SK-N-SH treated with all-trans-retinoic acid at 6 μM for 48 hours (cell line): Measurements from ENCODE around the gene DGKG.

Experiments used
- ATAC-seq: fragments of 200-7000 bp; cut with Tn5 transposase; 3 replicates; pipeline ENCODE4 v1.9.1; 2020; ENCODE audit warnings: mild to moderate bottlenecking, moderate library complexity
- ARNTL ChIP-seq: fragments of 450-650 bp; formaldehyde crosslinking; IDR thresholded peaks from 2 replicates; pipeline ENCODE4 v1.5.0; 2020; ENCODE audit warnings: low read depth, mild to moderate bottlenecking, moderate library complexity, borderline replicate concordance
- BACH2 ChIP-seq: fragments of 250-450 bp; sonication (Bioruptor Pico); IDR thresholded peaks from 2 replicates; pipeline ENCODE4 v1.9.0; 2021; ENCODE audit warnings: mild to moderate bottlenecking, borderline replicate concordance
- CREB5 ChIP-seq: fragments of 250-450 bp; sonication (Bioruptor Pico); IDR thresholded peaks from 2 replicates; pipeline ENCODE4 v1.5.1; 2020; ENCODE audit warnings: low read depth, mild to moderate bottlenecking, moderate library complexity
- CSDC2 ChIP-seq: fragments of 250-450 bp; sonication (Bioruptor Pico); IDR thresholded peaks from 2 replicates; pipeline ENCODE4 v1.5.0; 2020; ENCODE audit warnings: mild to moderate bottlenecking, moderate library complexity
- CSRNP3 ChIP-seq: fragments of 250-450 bp; sonication (Bioruptor Pico); IDR thresholded peaks from 2 replicates; pipeline ENCODE4 v1.5.1; 2021; ENCODE audit warnings: mild to moderate bottlenecking, moderate library complexity
- ESRRG ChIP-seq: fragments of 250-450 bp; sonication (Bioruptor Pico); IDR thresholded peaks from 2 replicates; pipeline ENCODE4 v1.6.1; 2021; ENCODE audit warnings: mild to moderate bottlenecking
- ISL1 ChIP-seq: fragments of 250-450 bp; sonication (Bioruptor Pico); IDR thresholded peaks from 2 replicates; pipeline ENCODE4 v2.1.2; 2022; ENCODE audit warnings: mild to moderate bottlenecking, moderate library complexity
- PATZ1 ChIP-seq: fragments of 250-450 bp; sonication (Bioruptor Pico); IDR thresholded peaks from 2 replicates; pipeline ENCODE4 v1.8.0; 2020; ENCODE audit warnings: mild to moderate bottlenecking, moderate library complexity, borderline replicate concordance
- PPARA ChIP-seq: fragments of 250-450 bp; sonication (Bioruptor Pico); IDR thresholded peaks from 2 replicates; pipeline ENCODE4 v1.5.0; 2020; ENCODE audit warnings: mild to moderate bottlenecking, borderline replicate concordance
- SNAI2 ChIP-seq: fragments of 250-450 bp; sonication (Bioruptor Pico); IDR thresholded peaks from 2 replicates; pipeline ENCODE4 v1.5.0; 2020; ENCODE audit warnings: mild to moderate bottlenecking, moderate library complexity
- TOX ChIP-seq: fragments of 250-450 bp; sonication (Bioruptor Pico); IDR thresholded peaks from 2 replicates; pipeline ENCODE4 v1.8.0; 2021; ENCODE audit warnings: mild to moderate bottlenecking, moderate library complexity, borderline replicate concordance
- TSHZ2 ChIP-seq: fragments of 250-450 bp; sonication (Bioruptor Pico); IDR thresholded peaks from 2 replicates; pipeline ENCODE4 v1.5.0; 2020; ENCODE audit warnings: mild to moderate bottlenecking, moderate library complexity
- ZFP3 ChIP-seq: fragments of 250-450 bp; sonication (Bioruptor Pico); IDR thresholded peaks from 2 replicates; pipeline ENCODE4 v1.5.0; 2020; ENCODE audit warnings: mild to moderate bottlenecking, moderate library complexity
- ZFP30 ChIP-seq: fragments of 450-650 bp; formaldehyde crosslinking; IDR thresholded peaks from 2 replicates; pipeline ENCODE4 v1.5.0; 2022; ENCODE audit warnings: mild to moderate bottlenecking, moderate library complexity
- ZNF565 ChIP-seq: fragments of 450-650 bp; formaldehyde crosslinking; conservative IDR thresholded peaks from 2 replicates; pipeline ENCODE4 v1.5.0; 2020; ENCODE audit warnings: low read depth, mild to moderate bottlenecking, moderate library complexity
- ZNF70 ChIP-seq: fragments of 450-650 bp; formaldehyde crosslinking; IDR thresholded peaks from 2 replicates; pipeline ENCODE4 v1.5.0; 2020; ENCODE audit warnings: mild to moderate bottlenecking, moderate library complexity
- ZNF8 ChIP-seq: fragments of 450-650 bp; formaldehyde crosslinking; IDR thresholded peaks from 2 replicates; pipeline ENCODE4 v1.5.0; 2020; ENCODE audit warnings: mild to moderate bottlenecking, moderate library complexity

Gene DGKG

GRCh38 chr3:186307594-186308221 is 54.3 kb downstream of the DGKG start:
- ATAC-seq, result no peak
- no peak for TF ChIP-seq ARNTL (CRISPR knock-in tag)
- TF ChIP-seq SNAI2, result peak; percentile 86; the same call in 1 of the 2 replicates

GRCh38 chr3:186305286-186305685 is 56.7 kb downstream of the DGKG start:
- no peak for TF ChIP-seq ZNF70 (CRISPR knock-in tag)
- no peak for TF ChIP-seq TSHZ2 (CRISPR knock-in tag)
- no peak for TF ChIP-seq BACH2
- no peak for TF ChIP-seq ZNF565 (CRISPR knock-in tag)
- ATAC-seq, result no peak

GRCh38 chr3:186303965-186304364 is 58.1 kb downstream of the DGKG start:
- TF ChIP-seq CSRNP3 (no peak), ESRRG (CRISPR knock-in tag) (no peak), ZFP30 (CRISPR knock-in tag) (no peak), ZNF70 (CRISPR knock-in tag) (no peak)
- no peak for ATAC-seq

GRCh38 chr3:186299327-186299726 is 62.7 kb downstream of the DGKG start:
- no peak for TF ChIP-seq ISL1 (CRISPR knock-in tag)
- TF ChIP-seq CREB5 (CRISPR knock-in tag), result no peak
- TF ChIP-seq ZFP30 (CRISPR knock-in tag), result no peak
- TF ChIP-seq ZFP3 (CRISPR knock-in tag), result no peak
- TF ChIP-seq PPARA, result no peak
- no peak for TF ChIP-seq ZNF70 (CRISPR knock-in tag)
- TF ChIP-seq ZNF565 (CRISPR knock-in tag), result no peak
- TF ChIP-seq BACH2, result no peak
- no peak for TF ChIP-seq PATZ1 (CRISPR knock-in tag)
- TF ChIP-seq ESRRG (CRISPR knock-in tag), result no peak
- ATAC-seq, result no peak

- TF ChIP-seq TOX (CRISPR knock-in tag) (no peak), TSHZ2 (CRISPR knock-in tag) (no peak), ZNF8 (CRISPR knock-in tag) (no peak), ZNF565 (CRISPR knock-in tag) (no peak), SNAI2 (no peak), CREB5 (CRISPR knock-in tag) (no peak), CSDC2 (CRISPR knock-in tag) (no peak)
- TF ChIP-seq, all 23 proteins: peak for 0
- ATAC-seq, result peak; percentile 27; the same call in 1 of the 3 replicates
Measured at GRCh38 chr3:186298876-186299275, 63.2 kb downstream of the DGKG start.
